Measurements from ENCODE around the gene KIF25. TPM values are rescaled to one million over a fixed set of nuclear protein-coding genes. Genes with fewer than 3 reads are reported as not detected.

Gene KIF25
- total RNA-seq, 4 donors from 2014 or later, result 0.28 TPM; not detected in 3

- Histone ChIP-seq H3K27ac (no peak overlapping the region), H3K9me3 (no peaks in the 10 kb centered on the region), H3K36me3 (no peaks in the 10 kb centered on the region), H3K27me3 (no peaks in the 10 kb centered on the region), H3K4me1 (no peaks in the 10 kb centered on the region), H3K4me3 (no peak overlapping the region)
- peak; percentile 32 to 40 for DNase-seq
- intact Hi-C loops (cut with DNase I; ENCODE audit: low total_unique reads), result no loop called here
- peak; percentile 27 to 57 (median 42) for TF ChIP-seq CTCF (IDR thresholded peaks at IDR 0.05)
- no peak for TF ChIP-seq POLR2A (IDR thresholded peaks at IDR 0.05)
Measured at GRCh38 chr6:168060521-168060931, 63.1 kb downstream of the KIF25 start.

GRCh38 chr6:168061269-168062210, 64.1 kb downstream of the KIF25 start:
- no peaks in the 10 kb centered on the region for H3K4me1 ChIP-seq
- H3K27me3 ChIP-seq, result no peaks in the 10 kb centered on the region
- H3K27ac ChIP-seq, result no peak overlapping the region
- intact Hi-C loops (cut with DNase I; ENCODE audit: low total_unique reads), result no loop called here
- no peak for DNase-seq
- H3K36me3 ChIP-seq, result no peaks in the 10 kb centered on the region
- no peak for TF ChIP-seq CTCF (IDR thresholded peaks at IDR 0.05)
- no peak for TF ChIP-seq POLR2A (IDR thresholded peaks at IDR 0.05)
- no peaks in the 10 kb centered on the region for H3K9me3 ChIP-seq
- H3K4me3 ChIP-seq, result no peak overlapping the region

GRCh38 chr6:168062346-168063289, 65.1 kb downstream of the KIF25 start:
- intact Hi-C loops (cut with DNase I; ENCODE audit: low total_unique reads), result no loop called here
- Histone ChIP-seq H3K27me3 (no peaks in the 10 kb centered on the region), H3K9me3 (no peaks in the 10 kb centered on the region), H3K36me3 (no peaks in the 10 kb centered on the region), H3K4me1 (no peaks in the 10 kb centered on the region), H3K27ac (no peak overlapping the region), H3K4me3 (no peak overlapping the region)
- no peak for DNase-seq
- TF ChIP-seq POLR2A (IDR thresholded peaks at IDR 0.05) (no peak), CTCF (IDR thresholded peaks at IDR 0.05) (no peak)

GRCh38 chr6:168063431-168063830, 66.0 kb downstream of the KIF25 start:
- H3K27ac ChIP-seq, result no peak overlapping the region
- TF ChIP-seq POLR2A (IDR thresholded peaks at IDR 0.05) (no peak), CTCF (IDR thresholded peaks at IDR 0.05) (no peak)
- H3K4me3 ChIP-seq, result no peak overlapping the region
- intact Hi-C loops (cut with DNase I; ENCODE audit: low total_unique reads), result no loop called here
- no peak for DNase-seq
- no peaks in the 10 kb centered on the region for H3K27me3 ChIP-seq
- H3K9me3 ChIP-seq, result no peaks in the 10 kb centered on the region
- H3K4me1 ChIP-seq, result no peaks in the 10 kb centered on the region
- H3K36me3 ChIP-seq, result no peaks in the 10 kb centered on the region

Measured in uterus (tissue), 4 donors.